ENCODE results near the gene ACTL8.

ACTL8 gene

DNA sequence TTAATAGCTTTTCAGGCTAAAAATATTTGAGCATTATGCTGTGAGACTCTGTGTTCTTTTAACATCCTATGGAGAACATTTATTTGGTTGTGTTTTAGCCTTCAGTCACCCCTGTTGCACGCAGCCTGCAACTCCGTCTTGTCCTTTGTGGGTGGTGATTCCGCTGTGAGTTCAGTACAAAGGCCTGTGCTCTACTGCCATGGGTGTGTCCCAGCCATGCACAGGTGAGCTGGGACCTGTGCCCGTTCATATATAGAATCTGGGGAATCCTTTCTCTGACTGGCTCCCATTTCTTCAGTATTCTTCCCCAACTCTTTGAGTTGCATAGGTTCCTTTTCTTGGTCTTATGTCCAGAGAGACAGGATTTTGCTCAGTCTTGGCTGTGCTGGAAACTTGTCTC is 61.4 kb downstream of the ACTL8 start:
- H3K4me3 ChIP-seq (ENCODE audit: insufficient read depth in 1 of 2, low read depth in 1 of 2, low read length in 2 of 2), result no peak overlapping the region
- DNase-seq, result no peak
- no peaks in the 10 kb centered on the region for H3K4me1 ChIP-seq (ENCODE audit: control insufficient read depth, insufficient read depth, low read depth, low read length)
- H3K36me3 ChIP-seq (ENCODE audit: control insufficient read depth in 1 of 2, insufficient read depth in 2 of 2, low read depth in 1 of 2, low read length in 2 of 2), result no peaks in the 10 kb centered on the region
- no peak overlapping the region for H2BK12ac ChIP-seq (ENCODE audit: low read length in 2 of 2)
- H3K4me2 ChIP-seq (ENCODE audit: low read length, poor library complexity, severe bottlenecking), result no peak overlapping the region
- no peak overlapping the region for H3K27ac ChIP-seq (ENCODE audit: low read length, poor library complexity, severe bottlenecking)
- no peak overlapping the region for H2BK5ac ChIP-seq (ENCODE audit: low read depth, low read length, poor library complexity, severe bottlenecking)
- no peak overlapping the region for H2AFZ ChIP-seq (ENCODE audit: low read depth, low read length)
- 97% methylated on average over 3 of the region's 4 CpGs for WGBS
- H3K4ac ChIP-seq (ENCODE audit: low read depth in 1 of 2, low read length in 2 of 2), result no peak overlapping the region
- H4K8ac ChIP-seq (ENCODE audit: low read length), result no peak overlapping the region
- no peak overlapping the region for H4K91ac ChIP-seq (ENCODE audit: low read length)
- H3K27me3 ChIP-seq (ENCODE audit: control insufficient read depth in 1 of 2, insufficient read depth in 1 of 2, low read length in 2 of 2), result peaks cover 0 to 5% of the 10 kb centered on the region in 2 experiments
- no peak overlapping the region for H3K23ac ChIP-seq (ENCODE audit: low read length in 2 of 2)
- no peaks in the 10 kb centered on the region for H3K79me1 ChIP-seq (replicated peaks; ENCODE audit: low read length, poor library complexity, severe bottlenecking)
- no peak overlapping the region for H2BK120ac ChIP-seq (ENCODE audit: low read depth, low read length)
- no peak overlapping the region for H3K18ac ChIP-seq (ENCODE audit: low read depth in 1 of 2, low read length in 2 of 2)
- no peak overlapping the region for H2BK15ac ChIP-seq (ENCODE audit: low read depth, poor library complexity, severe bottlenecking)
- H2AK5ac ChIP-seq (ENCODE audit: low read length, severe bottlenecking), result no peak overlapping the region
- no peak overlapping the region for H3K9ac ChIP-seq (ENCODE audit: low read length)
- H3K9me3 ChIP-seq (ENCODE audit: control insufficient read depth, low read length), result peaks cover 7% of the 10 kb centered on the region
- no peak overlapping the region for H3K14ac ChIP-seq (ENCODE audit: low read length in 2 of 2)

DNA sequence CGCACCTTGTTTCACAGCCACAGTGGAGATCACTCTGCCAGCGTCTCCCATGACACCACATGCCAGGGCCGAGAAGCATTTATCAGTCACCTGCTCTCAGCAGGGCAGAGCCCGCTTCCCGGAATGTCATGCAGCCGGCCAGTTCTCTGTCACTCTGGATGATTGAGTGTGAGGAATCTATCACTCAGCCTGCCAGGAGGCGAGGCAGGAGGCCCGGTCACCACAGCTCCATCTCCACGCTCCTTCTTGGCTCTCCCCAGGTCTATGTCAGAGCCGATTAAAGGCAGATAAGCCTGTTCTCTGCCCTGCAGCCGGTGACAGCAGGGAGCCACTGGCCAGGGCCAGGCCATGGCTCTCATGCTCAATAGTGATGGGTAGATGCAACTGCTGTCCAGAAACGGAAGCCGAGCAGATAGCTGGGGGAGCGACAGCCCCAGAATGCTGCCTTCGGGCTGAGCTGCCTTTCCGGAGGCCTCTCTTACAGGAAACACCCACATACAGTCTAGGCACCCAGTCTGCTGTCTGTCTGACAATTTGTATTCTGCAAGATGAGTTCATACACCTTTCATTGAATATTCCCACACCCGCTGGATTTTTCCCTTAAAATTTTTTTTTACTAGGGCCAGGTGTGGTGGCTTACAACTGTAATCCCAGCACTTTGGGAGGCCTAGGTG is 64.1 kb downstream of the ACTL8 start:
- peaks cover 0 to 5% of the 10 kb centered on the region in 2 experiments for H3K27me3 ChIP-seq (ENCODE audit: control insufficient read depth in 1 of 2, insufficient read depth in 1 of 2, low read length in 2 of 2)
- H3K36me3 ChIP-seq (ENCODE audit: control insufficient read depth in 1 of 2, insufficient read depth in 2 of 2, low read depth in 1 of 2, low read length in 2 of 2), result no peaks in the 10 kb centered on the region
- H3K4me1 ChIP-seq (ENCODE audit: control insufficient read depth, insufficient read depth, low read depth, low read length), result no peaks in the 10 kb centered on the region
- H3K4ac ChIP-seq (ENCODE audit: low read depth in 1 of 2, low read length in 2 of 2), result no peak overlapping the region
- H2BK15ac ChIP-seq (ENCODE audit: low read depth, poor library complexity, severe bottlenecking), result no peak overlapping the region
- peaks cover 7% of the 10 kb centered on the region for H3K9me3 ChIP-seq (ENCODE audit: control insufficient read depth, low read length)
- no peak overlapping the region for H3K27ac ChIP-seq (ENCODE audit: low read length, poor library complexity, severe bottlenecking)
- no peaks in the 10 kb centered on the region for H3K79me1 ChIP-seq (replicated peaks; ENCODE audit: low read length, poor library complexity, severe bottlenecking)
- no peak for DNase-seq
- H2AFZ ChIP-seq (ENCODE audit: low read depth, low read length), result no peak overlapping the region
- no peak overlapping the region for H2BK5ac ChIP-seq (ENCODE audit: low read depth, low read length, poor library complexity, severe bottlenecking)
- no peak overlapping the region for H3K4me2 ChIP-seq (ENCODE audit: low read length, poor library complexity, severe bottlenecking)
- no peak overlapping the region for H4K91ac ChIP-seq (ENCODE audit: low read length)
- no peak overlapping the region for H2AK5ac ChIP-seq (ENCODE audit: low read length, severe bottlenecking)
- H3K23ac ChIP-seq (ENCODE audit: low read length in 2 of 2), result no peak overlapping the region
- H2BK120ac ChIP-seq (ENCODE audit: low read depth, low read length), result no peak overlapping the region
- WGBS, result 80% methylated on average over 17 of the region's 17 CpGs
- no peak overlapping the region for H3K18ac ChIP-seq (ENCODE audit: low read depth in 1 of 2, low read length in 2 of 2)
- H4K8ac ChIP-seq (ENCODE audit: low read length), result no peak overlapping the region
- H3K4me3 ChIP-seq (ENCODE audit: insufficient read depth in 1 of 2, low read depth in 1 of 2, low read length in 2 of 2), result no peak overlapping the region
- H3K9ac ChIP-seq (ENCODE audit: low read length), result no peak overlapping the region
- no peak overlapping the region for H3K14ac ChIP-seq (ENCODE audit: low read length in 2 of 2)
- H2BK12ac ChIP-seq (ENCODE audit: low read length in 2 of 2), result no peak overlapping the region

DNA sequence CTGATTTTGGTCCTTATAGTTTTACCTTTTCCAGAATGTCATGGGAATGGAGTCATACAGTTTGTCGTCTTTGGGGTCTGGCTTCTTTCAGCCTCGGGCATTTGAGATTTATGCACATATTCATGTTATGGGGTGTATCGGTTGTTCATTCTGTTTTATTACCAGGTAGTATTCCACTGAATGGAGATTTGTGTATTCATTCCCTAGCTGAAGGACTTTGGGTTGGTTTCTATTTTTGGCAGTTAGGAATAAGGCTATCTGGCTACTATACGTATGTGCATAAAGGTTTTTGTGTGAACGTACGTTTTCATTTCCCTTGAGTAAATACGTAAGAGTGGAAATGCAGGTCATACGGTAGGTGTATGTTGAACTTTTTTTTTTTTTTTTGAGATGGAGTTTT is 65.1 kb downstream of the ACTL8 start:
- no peaks in the 10 kb centered on the region for H3K79me1 ChIP-seq (replicated peaks; ENCODE audit: low read length, poor library complexity, severe bottlenecking)
- H2AFZ ChIP-seq (ENCODE audit: low read depth, low read length), result no peak overlapping the region
- H3K36me3 ChIP-seq (ENCODE audit: control insufficient read depth in 1 of 2, insufficient read depth in 2 of 2, low read depth in 1 of 2, low read length in 2 of 2), result no peaks in the 10 kb centered on the region
- H3K9ac ChIP-seq (ENCODE audit: low read length), result no peak overlapping the region
- no peak overlapping the region for H3K23ac ChIP-seq (ENCODE audit: low read length in 2 of 2)
- no peak overlapping the region for H3K4ac ChIP-seq (ENCODE audit: low read depth in 1 of 2, low read length in 2 of 2)
- no peak for DNase-seq
- H4K91ac ChIP-seq (ENCODE audit: low read length), result no peak overlapping the region
- no peak overlapping the region for H2BK5ac ChIP-seq (ENCODE audit: low read depth, low read length, poor library complexity, severe bottlenecking)
- H3K18ac ChIP-seq (ENCODE audit: low read depth in 1 of 2, low read length in 2 of 2), result no peak overlapping the region
- no peak overlapping the region for H3K27ac ChIP-seq (ENCODE audit: low read length, poor library complexity, severe bottlenecking)
- no peak overlapping the region for H3K4me3 ChIP-seq (ENCODE audit: insufficient read depth in 1 of 2, low read depth in 1 of 2, low read length in 2 of 2)
- no peak overlapping the region for H2AK5ac ChIP-seq (ENCODE audit: low read length, severe bottlenecking)
- H2BK15ac ChIP-seq (ENCODE audit: low read depth, poor library complexity, severe bottlenecking), result no peak overlapping the region
- H4K8ac ChIP-seq (ENCODE audit: low read length), result no peak overlapping the region
- no peak overlapping the region for H2BK120ac ChIP-seq (ENCODE audit: low read depth, low read length)
- H3K4me2 ChIP-seq (ENCODE audit: low read length, poor library complexity, severe bottlenecking), result no peak overlapping the region
- no peak overlapping the region for H3K14ac ChIP-seq (ENCODE audit: low read length in 2 of 2)
- peaks cover 0 to 5% of the 10 kb centered on the region in 2 experiments for H3K27me3 ChIP-seq (ENCODE audit: control insufficient read depth in 1 of 2, insufficient read depth in 1 of 2, low read length in 2 of 2)
- H3K4me1 ChIP-seq (ENCODE audit: control insufficient read depth, insufficient read depth, low read depth, low read length), result no peaks in the 10 kb centered on the region
- peaks cover under 1% of the 10 kb centered on the region for H3K9me3 ChIP-seq (ENCODE audit: control insufficient read depth, low read length)
- no peak overlapping the region for H2BK12ac ChIP-seq (ENCODE audit: low read length in 2 of 2)
- WGBS, result 89% methylated on average over 8 of the region's 8 CpGs

DNA sequence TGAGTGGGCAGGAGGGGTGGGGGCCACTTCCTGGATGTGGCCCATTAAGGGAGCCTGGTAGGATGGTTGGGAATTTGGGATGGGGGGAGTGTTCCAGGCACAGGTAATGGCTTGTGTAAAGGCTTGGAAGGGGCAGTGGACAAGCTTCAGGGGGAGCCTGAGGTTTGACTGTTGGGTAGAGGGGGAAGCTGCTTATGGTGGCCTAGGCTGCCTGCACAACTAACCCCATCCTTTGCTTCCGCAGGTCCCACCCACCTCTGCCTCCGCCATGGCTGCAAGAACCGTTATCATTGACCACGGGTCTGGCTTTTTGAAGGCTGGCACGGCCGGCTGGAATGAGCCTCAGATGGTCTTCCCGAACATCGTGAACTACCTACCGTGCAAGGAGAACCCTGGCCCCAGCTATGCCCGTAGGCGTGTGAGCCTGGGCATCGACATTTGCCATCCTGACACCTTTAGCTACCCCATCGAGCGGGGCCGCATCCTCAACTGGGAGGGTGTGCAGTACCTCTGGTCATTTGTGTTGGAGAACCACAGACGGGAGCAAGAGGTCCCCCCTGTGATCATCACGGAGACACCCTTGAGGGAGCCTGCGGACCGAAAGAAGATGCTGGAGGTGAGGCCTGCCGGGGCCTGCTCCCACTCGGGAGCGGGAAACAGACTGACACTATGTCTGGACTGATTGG is 67.8 kb downstream of the ACTL8 start:
- no peak overlapping the region for H3K9ac ChIP-seq (ENCODE audit: low read length)
- no peak overlapping the region for H3K27ac ChIP-seq (ENCODE audit: low read length, poor library complexity, severe bottlenecking)
- H2BK120ac ChIP-seq (ENCODE audit: low read depth, low read length), result no peak overlapping the region
- H3K9me3 ChIP-seq (ENCODE audit: control insufficient read depth, low read length), result no peaks in the 10 kb centered on the region
- H3K27me3 ChIP-seq (ENCODE audit: control insufficient read depth in 1 of 2, insufficient read depth in 1 of 2, low read length in 2 of 2), result peaks cover 3 to 5% of the 10 kb centered on the region in 2 experiments
- no peak overlapping the region for H3K4ac ChIP-seq (ENCODE audit: low read depth in 1 of 2, low read length in 2 of 2)
- H4K91ac ChIP-seq (ENCODE audit: low read length), result no peak overlapping the region
- no peaks in the 10 kb centered on the region for H3K4me1 ChIP-seq (ENCODE audit: control insufficient read depth, insufficient read depth, low read depth, low read length)
- H3K23ac ChIP-seq (ENCODE audit: low read length in 2 of 2), result no peak overlapping the region
- no peaks in the 10 kb centered on the region for H3K36me3 ChIP-seq (ENCODE audit: control insufficient read depth in 1 of 2, insufficient read depth in 2 of 2, low read depth in 1 of 2, low read length in 2 of 2)
- H3K79me1 ChIP-seq (replicated peaks; ENCODE audit: low read length, poor library complexity, severe bottlenecking), result no peaks in the 10 kb centered on the region
- H4K8ac ChIP-seq (ENCODE audit: low read length), result no peak overlapping the region
- H2BK5ac ChIP-seq (ENCODE audit: low read depth, low read length, poor library complexity, severe bottlenecking), result no peak overlapping the region
- H2AK5ac ChIP-seq (ENCODE audit: low read length, severe bottlenecking), result no peak overlapping the region
- no peak overlapping the region for H2BK12ac ChIP-seq (ENCODE audit: low read length in 2 of 2)
- no peak for DNase-seq
- H2AFZ ChIP-seq (ENCODE audit: low read depth, low read length), result no peak overlapping the region
- no peak overlapping the region for H3K4me3 ChIP-seq (ENCODE audit: insufficient read depth in 1 of 2, low read depth in 1 of 2, low read length in 2 of 2)
- no peak overlapping the region for H3K14ac ChIP-seq (ENCODE audit: low read length in 2 of 2)
- H3K4me2 ChIP-seq (ENCODE audit: low read length, poor library complexity, severe bottlenecking), result no peak overlapping the region
- H2BK15ac ChIP-seq (ENCODE audit: low read depth, poor library complexity, severe bottlenecking), result no peak overlapping the region
- H3K18ac ChIP-seq (ENCODE audit: low read depth in 1 of 2, low read length in 2 of 2), result no peak overlapping the region
- WGBS, result 93% methylated on average over 22 of the region's 22 CpGs

All from mesenchymal stem cell (in vitro differentiated cells and primary cell).